ENCODE data around the gene DENND2C.

DNA sequence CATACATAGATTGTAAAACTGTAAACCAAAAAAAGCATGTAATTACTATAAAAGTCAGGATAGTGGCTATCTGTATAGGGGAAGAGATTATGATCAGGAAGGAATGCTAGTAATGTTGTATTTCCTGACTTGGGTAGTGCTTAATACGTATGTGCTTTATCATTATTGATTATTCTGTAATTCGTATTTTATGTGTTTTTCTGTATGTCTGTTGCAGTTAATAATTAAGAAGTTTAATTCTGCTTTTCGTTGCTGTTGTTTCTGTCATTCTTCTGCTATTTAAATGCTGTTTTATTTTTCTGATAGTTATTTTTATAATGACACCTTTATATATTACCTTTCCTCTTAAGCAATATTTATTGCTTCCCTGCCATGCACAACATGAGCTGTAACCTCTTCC is 129.6 kb downstream of the DENND2C start:
- TF ChIP-seq, protein P1, sequence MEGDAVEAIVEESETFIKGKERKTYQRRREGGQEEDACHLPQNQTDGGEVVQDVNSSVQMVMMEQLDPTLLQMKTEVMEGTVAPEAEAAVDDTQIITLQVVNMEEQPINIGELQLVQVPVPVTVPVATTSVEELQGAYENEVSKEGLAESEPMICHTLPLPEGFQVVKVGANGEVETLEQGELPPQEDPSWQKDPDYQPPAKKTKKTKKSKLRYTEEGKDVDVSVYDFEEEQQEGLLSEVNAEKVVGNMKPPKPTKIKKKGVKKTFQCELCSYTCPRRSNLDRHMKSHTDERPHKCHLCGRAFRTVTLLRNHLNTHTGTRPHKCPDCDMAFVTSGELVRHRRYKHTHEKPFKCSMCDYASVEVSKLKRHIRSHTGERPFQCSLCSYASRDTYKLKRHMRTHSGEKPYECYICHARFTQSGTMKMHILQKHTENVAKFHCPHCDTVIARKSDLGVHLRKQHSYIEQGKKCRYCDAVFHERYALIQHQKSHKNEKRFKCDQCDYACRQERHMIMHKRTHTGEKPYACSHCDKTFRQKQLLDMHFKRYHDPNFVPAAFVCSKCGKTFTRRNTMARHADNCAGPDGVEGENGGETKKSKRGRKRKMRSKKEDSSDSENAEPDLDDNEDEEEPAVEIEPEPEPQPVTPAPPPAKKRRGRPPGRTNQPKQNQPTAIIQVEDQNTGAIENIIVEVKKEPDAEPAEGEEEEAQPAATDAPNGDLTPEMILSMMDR (IDR thresholded peaks at IDR 0.05) = no peak
- TF ChIP-seq POLR2A (IDR thresholded peaks at IDR 0.05) = no peak

Data from testis (tissue), 2 donors.